T-cell (primary cell): ENCODE results near the gene SMAD6. TPM values are rescaled to one million over a fixed set of nuclear protein-coding genes. Genes with fewer than 3 reads are reported as not detected.

Experiments
- ATAC-seq, 4 experiments: fragments of 200-7000 bp in 3 of 4; fragments of 150-1000 bp in 1 of 4; cut with Tn5 transposase; replicated peaks in 1 of 4; 1 replicate in 3 of 4; 2 replicates in 1 of 4; pipeline ENCODE4 v1.10.0; 2021; ENCODE audit warnings: moderate library complexity in 3 of 4, mild to moderate bottlenecking in 2 of 4, moderate number of reproducible peaks in 1 of 4
- CTCF ChIA-PET, 2 donors: fragments of 300-600 bp; sonication (Branson Sonifier 250); formaldehyde crosslinking; loops; one replicate each; lab custom pipeline; 2022; ENCODE audit warnings: antibody characterized with exemption in 2 of 2; lab: Charles Lee
- POLR2A ChIA-PET, 2 donors: fragments of 300-600 bp; sonication (Branson Sonifier 250); formaldehyde crosslinking; loops; one replicate each; lab custom pipeline; 2022; ENCODE audit warnings: antibody characterized with exemption in 2 of 2; lab: Charles Lee
- DNase-seq, 35 experiments: peaks; one replicate each; pipeline versions ENCODE4 v3.0.0 to v3.0.0-alpha.2; 2013 to 2023
- H3K27ac ChIP-seq: one replicate; pipeline ENCODE4 v1.5.1; 2013; ENCODE audit warnings: low read length
- H3K27me3 ChIP-seq, 2 experiments: replicated peaks in 1 of 2; 1 replicate in 1 of 2; 2 replicates in 1 of 2; pipeline versions ENCODE4 v1.6.1 to v1.7.0; 2013; ENCODE audit warnings: low read length in 1 of 2, mixed read lengths in 1 of 2; ENCODE audit not compliant: control insufficient read depth in 2 of 2, insufficient read depth in 2 of 2; ENCODE audit errors: extremely low read depth in 1 of 2
- H3K36me3 ChIP-seq, 2 donors: 1 replicate in 1 of 2; 2 replicates in 1 of 2; pipeline versions ENCODE4 v1.6.1 to v1.7.0; 2013; ENCODE audit warnings: low read length in 1 of 2; ENCODE audit not compliant: control insufficient read depth in 2 of 2, insufficient read depth in 1 of 2; ENCODE audit errors: extremely low read depth in 1 of 2
- H3K4me1 ChIP-seq, 2 experiments: 1 replicate in 1 of 2; 2 replicates in 1 of 2; pipeline versions ENCODE4 v1.6.1 to v1.7.0; 2013; ENCODE audit warnings: low read length in 2 of 2, mixed read lengths in 1 of 2; ENCODE audit not compliant: insufficient read depth in 2 of 2, control insufficient read depth in 1 of 2; ENCODE audit errors: extremely low read depth in 1 of 2
- H3K4me3 ChIP-seq, 2 donors: 1 replicate in 1 of 2; 2 replicates in 1 of 2; pipeline versions ENCODE4 v1.5.1 to v1.7.0; 2013; ENCODE audit warnings: mild to moderate bottlenecking in 2 of 2, low read length in 1 of 2, moderate library complexity in 1 of 2; ENCODE audit not compliant: control insufficient read depth in 1 of 2; ENCODE audit errors: extremely low read depth in 1 of 2
- H3K9me3 ChIP-seq: 2 replicates; pipeline ENCODE4 v1.7.0; 2013
- H3K27ac Mint-ChIP-seq, 2 donors: one replicate each; pipeline ENCODE4 v1.8.0; 2020 to 2021; ENCODE audit warnings: mild to moderate bottlenecking in 2 of 2, mixed read lengths in 2 of 2
- H3K27me3 Mint-ChIP-seq, 2 donors: one replicate each; pipeline ENCODE4 v1.8.0; 2021 to 2022; ENCODE audit warnings: mixed read lengths in 2 of 2
- H3K36me3 Mint-ChIP-seq: one replicate; pipeline ENCODE4 v1.8.0; 2021; ENCODE audit warnings: mixed read lengths
- H3K4me1 Mint-ChIP-seq, 3 donors: one replicate each; pipeline ENCODE4 v1.8.0; 2020 to 2022; ENCODE audit warnings: mixed read lengths in 3 of 3, mild to moderate bottlenecking in 1 of 3
- H3K4me3 Mint-ChIP-seq, 3 donors: one replicate each; pipeline ENCODE4 v1.8.0; 2020 to 2022; ENCODE audit warnings: mild to moderate bottlenecking in 3 of 3, mixed read lengths in 3 of 3, moderate library complexity in 3 of 3
- H3K9me3 Mint-ChIP-seq, 3 donors: one replicate each; pipeline ENCODE4 v1.8.0; 2020 to 2022; ENCODE audit warnings: mixed read lengths in 3 of 3
- WGBS: methylation state at CpG from one replicate; pipeline ENCODE4 v1.1.5; 2013; ENCODE audit warnings: missing lambda C conversion rate; ENCODE audit not compliant: insufficient coverage; 5-methylcytosine and 5-hydroxymethylcytosine counted together
- total RNA-seq, 35 experiments: library from RNA in 6 of 35; stranded (reverse) in 6 of 35; fragments of 120-200 nt in 1 of 35; gene quantifications; one replicate each; pipeline versions ENCODE4 v1.2.1 to v1.2.4 and lab custom pipeline; 2013 to 2026

The SMAD6 gene
- total RNA-seq, 5 donors from 2014 or later (not counting 1 experiment from before 2014, with no cell fraction given) = 0.13 to 0.55 (median 0.33) TPM

GRCh38 chr15:66733976-66734375, 31.9 kb downstream of the SMAD6 start:
- CTCF ChIA-PET = no interaction called here

GRCh38 chr15:66734961-66735908, 33.2 kb downstream of the SMAD6 start:
- CTCF ChIA-PET = no interaction called here
- no peak overlapping the region for H3K27ac Mint-ChIP-seq

More at GRCh38 chr15:66733976-66734375, 31.9 kb downstream of the SMAD6 start:
- no peaks in the 10 kb centered on the region for H3K9me3 Mint-ChIP-seq
- no peak overlapping the region for H3K4me3 Mint-ChIP-seq
- H3K27me3 ChIP-seq = peaks cover 0 to 15% of the 10 kb centered on the region in 2 experiments
- no peak for DNase-seq
- H3K36me3 Mint-ChIP-seq = no peaks in the 10 kb centered on the region
- H3K27ac ChIP-seq = no peak overlapping the region
- WGBS = 85% methylated on average over 9 of the region's 11 CpGs
- no peak overlapping the region for H3K4me3 ChIP-seq
- H3K4me1 Mint-ChIP-seq = no peaks in the 10 kb centered on the region
- no peaks in the 10 kb centered on the region for H3K4me1 ChIP-seq
- peaks cover 0 to 6% of the 10 kb centered on the region in 2 donors for H3K27me3 Mint-ChIP-seq
- H3K36me3 ChIP-seq = no peaks in the 10 kb centered on the region
- H3K9me3 ChIP-seq = no peaks in the 10 kb centered on the region
- no peak overlapping the region for H3K27ac Mint-ChIP-seq
- POLR2A ChIA-PET = no interaction called here
- ATAC-seq = no peak

GRCh38 chr15:66735909-66736305, 33.9 kb downstream of the SMAD6 start:
- Mint-ChIP-seq H3K27ac (no peak overlapping the region), H3K27me3 (peaks cover 0 to 7% of the 10 kb centered on the region in 2 donors), H3K36me3 (no peaks in the 10 kb centered on the region), H3K4me1 (no peaks in the 10 kb centered on the region), H3K4me3 (no peak overlapping the region), H3K9me3 (no peaks in the 10 kb centered on the region)
- Histone ChIP-seq H3K4me1 (no peaks in the 10 kb centered on the region), H3K9me3 (no peaks in the 10 kb centered on the region), H3K4me3 (no peak overlapping the region), H3K27ac (no peak overlapping the region), H3K27me3 (peaks cover 0 to 9% of the 10 kb centered on the region in 2 experiments), H3K36me3 (no peaks in the 10 kb centered on the region)
- ChIA-PET CTCF (no interaction called here), POLR2A (no interaction called here)
- no peak for ATAC-seq
- DNase-seq = no peak
- WGBS = 80% methylated on average over 1 of the region's 9 CpGs

More at GRCh38 chr15:66734961-66735908, 33.2 kb downstream of the SMAD6 start:
- Histone ChIP-seq H3K27me3 (peaks cover 0 to 9% of the 10 kb centered on the region in 2 experiments), H3K36me3 (no peaks in the 10 kb centered on the region), H3K4me1 (no peaks in the 10 kb centered on the region), H3K4me3 (no peak overlapping the region), H3K9me3 (no peaks in the 10 kb centered on the region), H3K27ac (no peak overlapping the region)
- no peaks in the 10 kb centered on the region for H3K36me3 Mint-ChIP-seq
- H3K9me3 Mint-ChIP-seq = no peaks in the 10 kb centered on the region
- no peaks in the 10 kb centered on the region for H3K4me1 Mint-ChIP-seq
- DNase-seq (no peak), ATAC-seq (no peak)
- 56% methylated on average over 8 of the region's 10 CpGs for WGBS
- H3K27me3 Mint-ChIP-seq = peaks cover 0 to 6% of the 10 kb centered on the region in 2 donors
- H3K4me3 Mint-ChIP-seq = no peak overlapping the region
- POLR2A ChIA-PET = no interaction called here

- H3K4me3 ChIP-seq = no peak overlapping the region
- no peak for ATAC-seq
- no peak overlapping the region for H3K27ac ChIP-seq
- Mint-ChIP-seq H3K4me1 (no peaks in the 10 kb centered on the region), H3K27me3 (peaks cover 0 to 5% of the 10 kb centered on the region in 2 donors), H3K4me3 (no peak overlapping the region), H3K9me3 (no peaks in the 10 kb centered on the region), H3K36me3 (no peaks in the 10 kb centered on the region), H3K27ac (no peak overlapping the region)
- no peaks in the 10 kb centered on the region for H3K9me3 ChIP-seq
- no peaks in the 10 kb centered on the region for H3K36me3 ChIP-seq
- WGBS = 100% methylated on average over 1 of the region's 11 CpGs
- POLR2A ChIA-PET = no interaction called here
- CTCF ChIA-PET = no interaction called here
- no peaks in the 10 kb centered on the region for H3K4me1 ChIP-seq
- H3K27me3 ChIP-seq = peaks cover 0 to 8% of the 10 kb centered on the region in 2 experiments
- DNase-seq = no peak
Measured at GRCh38 chr15:66737243-66738010, 35.4 kb downstream of the SMAD6 start.

GRCh38 chr15:66738116-66738515, 36.1 kb downstream of the SMAD6 start:
- ATAC-seq (no peak), DNase-seq (no peak)
- Histone ChIP-seq H3K4me1 (no peaks in the 10 kb centered on the region), H3K27ac (no peak overlapping the region), H3K27me3 (peaks cover 0 to 7% of the 10 kb centered on the region in 2 experiments), H3K9me3 (no peaks in the 10 kb centered on the region), H3K36me3 (no peaks in the 10 kb centered on the region), H3K4me3 (no peak overlapping the region)
- H3K27me3 Mint-ChIP-seq = peaks cover 0 to 5% of the 10 kb centered on the region in 2 donors
- no peak overlapping the region for H3K4me3 Mint-ChIP-seq
- POLR2A ChIA-PET = no interaction called here
- CTCF ChIA-PET = no interaction called here
- no peaks in the 10 kb centered on the region for H3K4me1 Mint-ChIP-seq
- no peaks in the 10 kb centered on the region for H3K36me3 Mint-ChIP-seq
- H3K9me3 Mint-ChIP-seq = no peaks in the 10 kb centered on the region
- H3K27ac Mint-ChIP-seq = no peak overlapping the region
- WGBS = 77% methylated on average over 8 of the region's 10 CpGs

GRCh38 chr15:66738595-66738994, 36.6 kb downstream of the SMAD6 start:
- Histone ChIP-seq H3K27ac (no peak overlapping the region), H3K4me1 (no peaks in the 10 kb centered on the region), H3K4me3 (no peak overlapping the region), H3K9me3 (no peaks in the 10 kb centered on the region), H3K36me3 (no peaks in the 10 kb centered on the region), H3K27me3 (peaks cover 0 to 7% of the 10 kb centered on the region in 2 experiments)
- DNase-seq = no peak
- no peak overlapping the region for H3K4me3 Mint-ChIP-seq
- ATAC-seq = no peak
- ChIA-PET CTCF (no interaction called here), POLR2A (no interaction called here)
- 83% methylated on average over 8 of the region's 10 CpGs for WGBS
- no peaks in the 10 kb centered on the region for H3K4me1 Mint-ChIP-seq
- H3K27me3 Mint-ChIP-seq = peaks cover 0 to 5% of the 10 kb centered on the region in 2 donors
- no peaks in the 10 kb centered on the region for H3K9me3 Mint-ChIP-seq
- H3K27ac Mint-ChIP-seq = no peak overlapping the region
- no peaks in the 10 kb centered on the region for H3K36me3 Mint-ChIP-seq
